ENCODE data around the gene PI4K2B.
"Not testable (repeated sequence)": the region's sequence is repeated elsewhere in the genome, so short reads cannot be mapped to it uniquely, and the experiment has no call there.

Gene PI4K2B

GRCh38 chr4:25229804-25230203 is 4.0 kb upstream of the PI4K2B start:
- no peak overlapping the region for H3K4me3 ChIP-seq (ENCODE audit: control insufficient read depth, low read depth, low read length)
- no peak for DNase-seq (ENCODE audit: low read depth)
- no peak for TF ChIP-seq CTCF (conservative IDR thresholded peaks at IDR 0.05; ENCODE audit: control insufficient read depth, insufficient read depth, low read depth, low read length)

- no peak for DNase-seq (ENCODE audit: low read depth)
Observed at GRCh38 chr4:25233194-25233593, 639 bp upstream of the PI4K2B start.

GRCh38 chr4:25234390-25235370 is 847 bp downstream of the PI4K2B start:
- peak; percentile 87 for DNase-seq (ENCODE audit: low read depth)
- TF ChIP-seq CTCF (conservative IDR thresholded peaks at IDR 0.05; ENCODE audit: control insufficient read depth, insufficient read depth, low read depth, low read length), result peak; percentile 64
- H3K4me3 ChIP-seq (ENCODE audit: control insufficient read depth, low read depth, low read length), result peak overlapping the region; percentile 91

More at GRCh38 chr4:25233194-25233593, 639 bp upstream of the PI4K2B start:
- no peak overlapping the region for H3K4me3 ChIP-seq (ENCODE audit: control insufficient read depth, low read depth, low read length)
- no peak for TF ChIP-seq CTCF (conservative IDR thresholded peaks at IDR 0.05; ENCODE audit: control insufficient read depth, insufficient read depth, low read depth, low read length)

GRCh38 chr4:25235401-25235800 is 1.6 kb downstream of the PI4K2B start:
- peak; percentile 2 for DNase-seq (ENCODE audit: low read depth)
- peak overlapping the region; percentile 91 for H3K4me3 ChIP-seq (ENCODE audit: control insufficient read depth, low read depth, low read length)
- TF ChIP-seq CTCF (conservative IDR thresholded peaks at IDR 0.05; ENCODE audit: control insufficient read depth, insufficient read depth, low read depth, low read length), result no peak

- H3K4me3 ChIP-seq (ENCODE audit: control insufficient read depth, low read depth, low read length); DNase-seq (ENCODE audit: low read depth): not testable (repeated sequence)
Observed at GRCh38 chr4:25236030-25236429, 2.2 kb downstream of the PI4K2B start.

- DNase-seq (ENCODE audit: low read depth), result no peak
- no peak overlapping the region for H3K4me3 ChIP-seq (ENCODE audit: control insufficient read depth, low read depth, low read length)
- no peak for TF ChIP-seq CTCF (conservative IDR thresholded peaks at IDR 0.05; ENCODE audit: control insufficient read depth, insufficient read depth, low read depth, low read length)
Observed at GRCh38 chr4:25236971-25237370, 3.1 kb downstream of the PI4K2B start.

GRCh38 chr4:25238052-25238451 is 4.2 kb downstream of the PI4K2B start:
- no peak for TF ChIP-seq CTCF (conservative IDR thresholded peaks at IDR 0.05; ENCODE audit: control insufficient read depth, insufficient read depth, low read depth, low read length)
- peak; percentile 6 for DNase-seq (ENCODE audit: low read depth)
- H3K4me3 ChIP-seq (ENCODE audit: control insufficient read depth, low read depth, low read length), result no peak overlapping the region

- not testable (repeated sequence) for H3K4me3 ChIP-seq (ENCODE audit: control insufficient read depth, low read depth, low read length); DNase-seq (ENCODE audit: low read depth)
Observed at GRCh38 chr4:25239528-25239927, 5.7 kb downstream of the PI4K2B start.

GRCh38 chr4:25240754-25241210 is 6.9 kb downstream of the PI4K2B start:
- DNase-seq (ENCODE audit: low read depth); H3K4me3 ChIP-seq (ENCODE audit: control insufficient read depth, low read depth, low read length): not testable (repeated sequence)

GRCh38 chr4:25242195-25242594 is 8.4 kb downstream of the PI4K2B start:
- not testable (repeated sequence) for DNase-seq (ENCODE audit: low read depth); H3K4me3 ChIP-seq (ENCODE audit: control insufficient read depth, low read depth, low read length)
